GM18517 (cell line): ENCODE data around the gene RXFP1.
A peak's percentile ranks its signal among the peaks of the same experiment; 100 is the strongest.

ENCODE experiments used
- ATAC-seq: cut with Tn5 transposase; IDR thresholded peaks from one replicate; pipeline ENCODE4 v1.9.1; 2021; ENCODE audit warnings: mild to moderate bottlenecking, moderate library complexity; ENCODE audit not compliant: unreplicated experiment

The RXFP1 gene

DNA sequence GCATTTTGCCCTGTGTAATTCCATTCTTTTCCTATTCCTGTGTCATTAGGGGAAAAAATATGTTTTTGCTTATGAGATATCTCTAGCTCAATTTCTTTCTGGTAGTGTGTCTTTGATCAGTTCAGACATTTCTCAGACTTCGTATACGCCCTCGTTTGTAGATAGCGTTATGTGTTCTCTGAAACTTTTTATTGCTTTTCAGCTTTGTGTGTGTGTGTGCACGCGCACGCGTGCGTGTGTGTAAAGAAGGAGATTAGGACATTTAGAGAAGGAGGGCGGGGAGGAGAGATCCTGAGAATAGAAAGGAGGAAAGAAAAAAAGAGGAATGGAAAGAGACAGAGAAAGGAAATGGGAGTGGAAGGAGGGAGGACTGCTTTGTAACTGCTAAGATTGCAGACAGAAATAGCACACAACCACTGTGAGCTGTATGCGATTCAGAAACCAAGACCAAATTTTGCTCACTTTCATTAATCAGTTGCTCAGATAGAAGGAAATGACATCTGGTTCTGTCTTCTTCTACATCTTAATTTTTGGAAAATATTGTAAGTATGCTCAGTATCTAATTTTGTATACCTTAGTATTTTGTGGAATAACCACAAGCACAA lies at the start of gene RXFP1:
TSS of gene RXFP1 (plus strand) at position 399 of the 605 bp plus-strand sequence. CDS start at position 494, 95 bp downstream.
- ATAC-seq, result no peak

DNA sequence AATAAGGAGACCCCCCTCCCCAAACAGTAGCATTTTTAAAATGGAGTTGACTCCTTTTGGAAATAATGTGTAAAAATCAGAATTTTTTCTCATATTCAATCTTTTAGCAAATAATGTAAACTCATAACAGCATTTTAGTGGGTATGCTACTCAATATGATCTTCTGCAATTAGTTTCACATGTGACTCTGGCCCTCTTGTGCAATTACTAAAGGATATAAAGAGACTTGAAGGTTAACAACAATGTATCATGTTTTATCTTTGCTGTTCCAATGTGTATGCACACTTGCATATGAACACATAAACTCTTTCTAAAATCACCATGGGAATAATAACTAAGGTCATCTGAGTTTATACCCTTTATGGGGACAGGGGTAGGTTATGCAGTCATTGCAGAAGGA lies 39.9 kb upstream of the RXFP1 start:
- no peak for ATAC-seq

DNA sequence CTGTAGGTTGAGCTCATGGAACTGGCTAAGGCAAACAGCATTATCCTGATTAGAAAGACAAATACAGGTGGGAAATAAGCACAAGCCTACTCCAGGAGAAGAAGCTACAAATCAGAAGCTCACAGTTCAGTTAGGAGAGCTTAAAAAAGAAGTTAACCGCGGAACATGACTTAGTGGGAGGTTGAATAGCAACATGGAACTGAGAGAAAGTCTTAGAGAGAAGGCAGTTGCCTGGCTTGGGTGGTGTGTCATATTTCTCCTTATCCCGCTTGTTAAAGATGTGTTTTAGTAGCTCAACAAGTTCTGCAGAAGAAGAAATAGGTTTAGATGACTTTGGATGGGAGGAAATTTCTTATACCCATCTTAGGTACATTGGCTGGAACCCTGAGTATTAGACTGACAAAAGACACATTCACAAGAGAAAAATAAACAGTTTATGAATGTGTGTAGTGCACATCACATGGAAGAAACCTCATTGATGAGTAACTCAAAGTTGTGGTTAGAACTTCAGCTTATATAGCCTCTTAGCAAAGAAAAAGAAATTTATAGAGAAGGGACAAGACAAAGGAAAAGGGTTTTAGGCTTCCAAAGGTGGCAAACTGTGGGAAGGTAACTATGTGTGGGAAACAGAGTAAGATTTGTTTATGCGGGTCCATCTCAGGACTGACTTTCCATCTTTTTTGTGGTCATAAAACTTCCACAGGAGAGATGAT lies 37.4 kb upstream of the RXFP1 start:
- no peak for ATAC-seq

DNA sequence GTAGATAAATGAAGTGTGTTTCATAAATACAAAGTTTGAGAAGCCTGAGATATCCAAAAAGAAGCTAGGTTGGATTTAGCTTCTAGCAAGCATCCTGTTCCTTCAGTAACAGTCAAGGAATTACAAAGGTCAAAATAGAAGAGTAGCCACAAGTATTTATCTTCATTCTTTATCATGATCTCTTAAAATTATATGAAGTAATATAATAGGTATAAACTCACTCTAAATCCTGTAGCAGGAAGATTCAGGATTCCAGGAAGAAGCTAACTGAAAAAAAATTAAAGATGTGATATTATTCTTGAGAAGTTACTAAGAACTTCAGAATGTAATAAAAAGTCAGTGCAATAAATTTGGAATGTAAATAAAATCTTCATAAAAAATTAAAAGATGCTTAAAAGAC lies 31.1 kb upstream of the RXFP1 start:
- ATAC-seq, result no peak

DNA sequence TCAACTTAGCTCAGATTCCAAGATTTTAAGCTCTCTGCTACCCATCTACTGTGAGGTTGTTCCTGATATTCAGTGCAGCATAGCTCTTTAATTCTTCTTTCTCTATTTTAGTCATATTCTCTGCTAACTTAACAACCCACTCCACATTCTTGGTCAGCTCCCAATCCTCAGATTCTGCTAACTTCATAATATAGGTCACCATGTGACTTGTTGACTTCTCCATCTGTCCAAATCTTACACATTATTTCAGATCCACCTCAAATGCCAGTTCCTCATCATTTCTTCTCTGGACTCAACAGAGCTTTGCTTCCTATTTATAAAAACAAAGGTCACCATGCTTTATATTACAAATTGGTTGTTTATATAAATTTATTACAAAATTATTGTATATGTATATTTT lies 29.3 kb upstream of the RXFP1 start:
- no peak for ATAC-seq

DNA sequence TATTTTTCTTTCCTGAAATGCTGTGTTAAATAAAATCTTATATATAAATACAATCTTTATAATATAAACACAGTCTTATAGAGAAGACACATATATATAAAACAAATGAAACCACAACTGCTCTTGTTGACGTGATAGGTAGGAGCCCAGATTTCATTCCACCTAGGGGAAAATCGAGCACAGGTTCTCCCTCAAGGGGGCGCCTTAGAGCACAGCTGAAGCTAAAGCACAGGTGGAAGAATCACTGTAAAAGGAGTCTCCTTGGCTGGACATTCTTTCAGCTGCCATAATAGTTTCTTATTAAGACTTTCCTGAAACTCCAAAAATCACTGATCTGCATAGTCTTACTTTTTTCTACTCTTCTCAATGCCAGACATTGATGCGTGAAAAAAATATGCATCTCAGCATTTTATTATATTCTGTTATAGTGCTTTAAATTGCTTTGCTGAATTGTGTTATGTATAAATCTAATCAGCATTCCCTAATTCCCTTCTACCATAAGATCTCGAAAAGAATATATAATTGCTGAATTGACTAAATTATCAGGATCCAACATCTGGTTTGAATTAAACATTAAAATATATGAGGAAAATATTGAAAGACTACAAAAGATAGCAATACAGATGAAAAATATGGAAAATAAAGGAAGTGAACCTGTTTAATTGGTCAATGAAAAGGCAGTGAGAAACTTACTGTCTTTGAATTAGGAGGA lies 25.5 kb upstream of the RXFP1 start:
- no peak for ATAC-seq

DNA sequence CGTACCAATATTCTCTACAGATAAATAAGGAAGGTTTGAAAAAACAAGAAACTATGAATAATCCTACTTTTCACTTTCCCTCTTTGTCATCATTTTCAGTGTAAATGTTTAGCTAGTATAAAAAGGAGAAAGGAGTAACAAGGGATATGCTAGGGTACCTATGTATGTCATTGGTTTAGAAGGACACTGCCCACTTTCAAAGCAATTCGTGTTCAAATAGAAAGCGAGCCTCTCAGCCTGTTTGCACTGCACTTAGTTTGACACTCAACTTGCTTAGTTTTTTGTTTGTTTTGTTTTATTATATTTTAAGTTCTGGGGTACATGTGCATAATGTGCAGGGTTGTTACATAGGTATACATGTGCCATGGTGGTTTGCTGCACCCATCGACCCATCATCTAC lies 21.6 kb upstream of the RXFP1 start:
- no peak for ATAC-seq

DNA sequence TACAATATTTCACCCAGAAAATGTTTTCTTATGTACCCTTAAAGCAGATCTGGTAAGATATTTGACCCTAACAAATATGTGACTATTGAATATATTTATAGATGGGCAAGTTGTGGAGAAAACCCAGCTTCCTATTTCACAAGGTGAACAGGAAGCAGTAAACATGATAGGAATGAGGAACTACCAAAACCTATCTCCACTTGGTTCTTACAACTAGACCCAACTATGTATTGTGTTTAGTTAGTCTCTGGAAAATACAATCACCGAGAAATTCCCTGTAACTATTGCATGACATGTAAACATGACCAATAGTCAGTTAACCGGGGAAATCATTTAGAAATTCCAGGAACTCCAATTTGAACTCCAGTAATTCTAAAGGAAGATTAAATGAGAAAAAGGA lies 8.4 kb upstream of the RXFP1 start:
- no peak for ATAC-seq

DNA sequence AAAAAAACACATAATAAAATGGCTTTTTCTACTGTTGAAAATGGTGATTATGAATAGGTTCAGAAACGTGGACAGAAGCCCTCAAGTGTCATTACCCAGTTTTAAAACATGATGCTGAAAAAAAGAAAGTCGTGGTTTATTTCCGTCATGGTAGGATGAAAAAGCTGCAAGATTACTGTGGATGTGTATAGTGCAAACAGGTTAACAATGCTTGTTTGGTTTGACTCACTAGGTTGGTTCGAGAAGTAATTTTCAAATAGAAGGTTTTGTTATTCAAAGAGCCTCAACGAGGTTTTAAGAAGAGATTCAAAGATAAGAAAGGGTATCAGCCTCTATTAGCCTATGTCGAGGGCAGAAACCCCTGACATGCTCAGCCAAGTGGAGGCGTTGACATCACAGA lies 2.5 kb upstream of the RXFP1 start:
- ATAC-seq, result no peak

DNA sequence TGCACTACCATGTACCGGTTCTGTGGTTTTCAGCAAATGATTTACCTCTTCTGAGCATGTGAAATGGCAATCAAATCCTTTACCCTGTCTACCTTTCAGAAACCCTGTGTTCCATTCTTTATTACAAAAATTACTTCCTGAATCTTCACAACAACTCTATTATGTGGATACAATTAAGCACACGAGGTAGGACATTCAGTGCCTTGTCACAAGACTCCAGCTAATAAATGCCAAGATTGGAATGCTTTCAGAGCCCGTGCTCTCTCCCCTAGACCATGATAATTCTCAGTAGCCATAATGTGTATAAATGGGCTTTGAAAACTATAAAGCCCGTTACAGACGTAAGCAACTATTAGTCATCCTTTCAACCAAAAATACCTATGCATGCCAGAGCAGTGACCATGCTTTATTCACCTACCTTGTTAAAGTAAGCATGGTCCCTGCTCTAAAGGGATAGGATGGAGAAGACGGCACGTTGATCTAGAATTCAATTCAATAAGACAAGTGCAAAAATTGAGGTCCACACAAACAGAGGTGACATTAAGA lies 2.4 kb downstream of the RXFP1 start:
- ATAC-seq, result no peak

DNA sequence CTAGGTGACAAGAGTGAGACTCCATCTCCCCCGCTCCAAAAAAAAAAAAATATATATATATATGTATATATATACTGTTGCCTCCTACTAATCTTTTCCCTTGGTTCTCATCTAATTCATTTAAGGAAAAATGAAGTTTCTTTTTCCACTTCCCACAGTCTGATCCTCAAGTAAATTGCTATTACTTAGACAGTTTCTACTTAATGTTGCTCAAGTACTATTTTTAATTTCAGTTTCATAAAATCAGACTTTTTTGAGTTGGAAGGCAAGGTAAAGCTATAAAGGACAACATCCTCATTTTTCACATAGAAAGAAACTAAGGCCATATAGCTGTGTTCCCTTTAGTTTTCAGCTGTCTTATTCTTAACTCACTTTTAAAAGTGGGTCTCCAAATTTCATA lies 5.8 kb downstream of the RXFP1 start:
- no peak for ATAC-seq

DNA sequence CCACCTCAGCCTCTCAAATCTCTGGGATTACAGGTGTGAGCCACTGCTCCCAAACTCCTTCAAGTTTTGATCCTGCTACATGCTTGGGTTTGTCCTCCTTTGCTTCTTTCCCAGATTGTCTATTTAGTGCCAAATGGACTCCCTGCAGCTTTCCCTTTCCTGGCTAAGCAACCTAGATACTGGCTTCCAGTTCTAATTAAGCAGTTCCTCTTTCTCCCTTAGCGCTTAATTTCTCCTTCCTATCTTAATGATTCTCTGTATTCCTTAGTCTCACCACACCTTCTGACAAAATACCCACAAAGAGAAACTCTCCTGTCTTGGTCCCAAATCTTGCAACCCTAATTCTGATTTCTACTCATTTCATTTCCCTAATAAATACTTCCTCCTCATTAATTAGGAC lies 7.8 kb downstream of the RXFP1 start:
- ATAC-seq, result no peak

DNA sequence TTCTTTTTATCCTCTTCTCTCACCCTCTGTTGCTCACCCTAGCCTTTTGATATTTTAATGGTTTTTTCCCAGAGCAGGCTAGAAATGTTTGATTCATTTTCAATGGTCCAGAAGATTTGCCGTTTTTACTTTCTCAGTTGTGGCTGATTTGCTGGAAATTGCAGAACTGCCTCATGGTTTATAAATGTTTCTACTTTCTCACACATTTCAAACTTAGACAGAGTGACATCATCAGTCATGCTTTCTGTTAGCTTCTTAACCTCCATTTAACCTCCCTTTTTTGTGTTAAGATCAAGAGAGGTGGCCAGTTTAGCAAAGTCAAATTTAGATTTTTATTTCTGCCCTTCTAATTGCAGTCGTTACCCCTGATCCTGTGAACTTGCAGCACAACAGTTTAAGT lies 8.7 kb downstream of the RXFP1 start:
- ATAC-seq, result no peak

DNA sequence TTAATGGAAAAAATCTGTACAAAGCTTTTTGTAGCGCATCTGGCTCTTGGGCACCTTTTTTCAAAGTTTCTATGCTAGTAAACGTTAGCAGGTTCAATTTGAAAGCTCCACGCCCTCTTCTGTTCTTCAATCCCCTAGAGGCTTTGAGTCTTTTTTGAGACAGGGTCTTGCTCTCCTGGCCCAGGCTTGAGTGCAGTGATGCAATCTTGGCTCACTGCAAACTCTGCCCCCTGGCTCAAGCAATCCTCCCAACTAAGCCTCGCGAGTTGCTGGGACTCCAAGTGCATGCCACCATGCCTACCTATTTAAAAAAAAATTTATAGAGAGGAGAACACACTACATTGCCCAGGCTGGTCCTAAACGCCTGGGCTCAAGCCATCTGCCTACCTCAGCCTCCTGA lies 9.2 kb downstream of the RXFP1 start:
- ATAC-seq, result no peak

DNA sequence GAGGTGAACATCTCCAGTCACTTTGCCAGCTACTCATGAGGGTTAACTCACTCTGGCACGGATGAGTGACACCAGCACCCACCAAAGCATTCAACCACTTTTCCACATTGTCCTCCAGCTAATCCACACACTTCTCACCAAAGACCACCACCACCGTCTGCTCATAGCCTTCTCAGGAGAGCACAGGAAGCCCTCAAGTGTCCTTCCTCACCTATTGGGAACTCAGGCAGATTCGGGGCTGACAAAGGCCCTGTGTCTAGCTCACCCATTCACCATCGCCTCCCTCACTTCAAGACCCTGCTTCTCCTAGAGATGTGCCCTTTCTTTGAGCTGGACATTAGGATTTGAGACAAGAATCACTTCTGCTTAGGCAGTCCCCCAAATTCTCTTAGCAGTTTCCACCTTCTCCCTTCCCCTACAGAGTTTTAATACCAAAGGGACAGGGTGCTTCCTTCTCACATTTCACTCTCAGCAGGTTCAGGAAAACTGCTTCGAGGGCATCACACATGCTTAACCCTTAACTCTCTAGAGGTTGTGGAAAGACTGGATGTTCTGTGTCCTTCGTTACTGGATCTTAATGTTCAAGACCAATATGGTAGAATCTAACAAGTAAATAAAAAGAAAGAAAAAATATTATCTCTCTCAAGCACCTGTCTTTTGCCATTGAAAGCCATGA lies 11.0 kb downstream of the RXFP1 start:
- no peak for ATAC-seq

DNA sequence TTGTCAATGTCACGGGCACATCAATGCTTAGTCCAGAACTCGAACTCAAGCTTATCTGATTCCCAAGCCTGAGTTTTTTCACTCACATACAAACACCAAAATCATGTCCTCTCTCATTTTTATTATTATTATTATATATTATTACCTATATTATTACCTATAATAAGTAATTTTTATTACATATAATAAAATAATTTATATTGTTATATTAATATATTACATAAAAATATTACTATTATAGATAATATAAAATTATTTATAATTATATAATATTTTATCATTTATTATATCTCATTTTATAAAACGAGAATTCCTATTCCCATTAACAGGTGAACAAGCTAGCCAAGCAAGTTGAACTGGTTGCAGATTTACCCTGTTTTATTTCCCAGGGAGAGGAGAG lies 13.0 kb downstream of the RXFP1 start:
- no peak for ATAC-seq

DNA sequence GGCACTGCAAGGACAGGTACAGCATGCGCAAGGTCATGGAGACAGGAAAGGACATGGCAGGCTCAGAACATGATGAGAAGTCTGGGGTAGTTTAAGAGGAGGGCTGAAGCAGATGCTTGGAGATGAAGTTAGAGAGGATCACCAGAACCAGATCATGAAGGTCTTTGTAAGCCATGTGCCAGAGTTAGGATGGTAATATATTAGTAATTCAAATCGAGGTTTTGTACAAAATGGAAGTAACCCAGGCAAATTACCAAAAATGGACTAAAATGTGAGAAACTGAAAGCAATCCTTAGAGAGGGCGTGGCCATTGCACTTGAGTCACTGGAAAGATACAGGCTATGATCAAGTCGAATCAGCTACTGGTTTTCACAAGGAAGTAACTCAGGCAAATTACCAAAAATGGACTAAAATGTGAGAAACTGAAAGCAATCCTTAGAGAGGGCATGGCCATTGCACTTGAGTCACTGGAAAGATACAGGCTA lies 13.5 kb downstream of the RXFP1 start:
- peak; percentile 58 for ATAC-seq

DNA sequence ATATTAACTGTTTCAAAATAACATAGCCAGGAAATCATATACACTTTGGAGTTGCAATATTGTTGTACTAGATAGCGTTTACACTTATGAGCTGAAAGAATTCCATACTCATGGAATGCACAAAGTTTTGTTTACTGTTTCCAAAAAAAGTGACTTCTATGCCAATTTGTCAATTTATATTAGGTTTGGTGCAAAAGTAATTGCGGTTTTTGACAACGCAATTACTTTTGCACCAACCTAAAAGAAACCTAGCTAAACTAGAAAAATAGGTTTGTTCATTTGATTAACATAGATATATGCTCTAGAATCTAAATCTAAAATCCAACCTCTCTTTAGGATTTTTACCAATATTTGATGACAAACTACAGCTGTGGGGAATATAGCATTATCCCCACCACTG lies 15.2 kb downstream of the RXFP1 start:
- no peak for ATAC-seq

DNA sequence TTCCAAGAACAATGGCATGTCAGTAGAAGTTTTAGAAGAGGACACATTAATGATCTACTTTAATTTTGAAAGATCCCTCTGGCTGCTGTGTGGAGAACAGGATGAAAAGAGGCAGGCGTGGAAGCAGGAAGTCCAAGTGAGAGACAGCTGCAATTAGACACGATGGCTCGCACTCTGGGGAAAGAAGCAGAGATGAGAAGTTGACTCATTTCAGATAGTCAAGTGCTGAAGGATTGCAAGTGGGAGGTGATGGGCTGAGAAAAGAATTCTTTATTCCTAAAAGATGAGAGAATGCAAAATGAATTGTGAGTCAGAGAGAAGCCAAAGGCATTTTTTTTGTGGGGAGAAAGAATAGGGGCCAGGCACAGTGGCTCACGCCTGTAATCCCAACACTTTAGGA lies 16.5 kb downstream of the RXFP1 start:
- ATAC-seq, result no peak

DNA sequence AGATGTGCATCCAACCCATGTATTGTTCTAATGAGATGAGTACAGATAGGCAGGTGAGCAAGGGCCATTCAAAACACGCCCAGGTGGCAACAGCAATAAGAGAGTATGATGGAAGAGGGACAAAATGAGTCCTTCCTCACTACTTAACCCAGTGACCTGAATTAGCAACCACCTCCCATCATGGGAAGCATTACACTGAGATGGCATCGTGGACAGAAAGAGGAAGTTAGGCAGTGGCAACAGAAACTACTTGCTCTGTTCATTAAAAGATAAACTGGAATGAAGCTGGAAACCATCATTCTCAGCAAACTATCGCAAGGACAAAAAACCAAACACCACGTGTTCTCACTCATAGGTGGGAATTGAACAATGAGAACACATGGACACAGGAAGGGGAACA lies 17.2 kb downstream of the RXFP1 start:
- no peak for ATAC-seq
